Esophagus muscularis mucosa (tissue), 4 donors: ENCODE data around the gene PTPN6. TPM values are rescaled to one million over a fixed set of nuclear protein-coding genes. Genes with fewer than 3 reads are reported as not detected.

Experiments
- DNase-seq: peaks from one replicate; pipeline ENCODE4 v3.0.0-alpha.2; 2017; ENCODE audit errors: extremely low spot score
- H3K27ac ChIP-seq, 4 donors: fragments of 200-600 bp; sonication (generic); replicated peaks in 1 of 4; 1 replicate in 3 of 4; 2 replicates in 1 of 4; pipeline ENCODE4 v1.5.1; 2016 to 2019; ENCODE audit warnings: mild to moderate bottlenecking in 1 of 4
- H3K27me3 ChIP-seq, 4 donors: fragments of 200-600 bp; sonication (generic); one replicate each; pipeline versions ENCODE4 v1.5.1 to v1.6.0; 2016 to 2019
- H3K36me3 ChIP-seq, 4 donors: fragments of 200-600 bp; sonication (generic); one replicate each; pipeline ENCODE4 v1.5.1; 2016 to 2019
- H3K4me1 ChIP-seq, 4 donors: fragments of 200-600 bp; sonication (generic); one replicate each; pipeline ENCODE4 v1.5.1; 2016 to 2019
- H3K4me3 ChIP-seq, 4 donors: fragments of 200-600 bp; sonication (generic); 1 replicate in 2 of 4; 2 replicates in 2 of 4; pipeline ENCODE4 v1.5.1; 2016 to 2019; ENCODE audit warnings: mild to moderate bottlenecking in 4 of 4, moderate library complexity in 1 of 4
- H3K9me3 ChIP-seq, 4 donors: fragments of 200-600 bp; sonication (generic); 1 replicate in 3 of 4; 2 replicates in 1 of 4; pipeline ENCODE4 v1.5.1; 2016 to 2019
- EP300 ChIP-seq: sonication (generic); formaldehyde crosslinking; IDR thresholded peaks from one replicate; pipeline ENCODE4 v1.6.1; 2017; ENCODE audit warnings: antibody characterized with exemption
- POLR2A ChIP-seq: fragments of 450-650 bp; IDR thresholded peaks from one replicate; pipeline ENCODE4 v1.6.1; 2017; ENCODE audit warnings: antibody characterized with exemption, moderate library complexity, mild to moderate bottlenecking, low read depth
- POLR2AphosphoS5 ChIP-seq, 2 donors: sonication (generic); formaldehyde crosslinking; IDR thresholded peaks; one replicate each; pipeline ENCODE4 v1.6.1; 2017; ENCODE audit warnings: antibody characterized with exemption in 2 of 2
- WGBS: methylation state at CpG from one replicate; pipeline ENCODE4 v1.1.5; 2018; 5-methylcytosine and 5-hydroxymethylcytosine counted together
- intact Hi-C: fragments of 100-400 bp; cut with DNase I; formaldehyde crosslinking; loops from one replicate; pipeline ENCODE4 v1.15.1; 2023
- total RNA-seq, 4 donors: library from RNA; depleted of rRNA; stranded (reverse); fragments of >200 nt; gene quantifications; one replicate each; pipeline versions ENCODE4 v1.1.0 to v1.2.1, GENCODE V29; 2016
- TF ChIP-seq, protein P1 (sequence below), 3 experiments: fragments of 200-600 bp in 2 of 3; fragments of 450-650 bp in 1 of 3; sonication (generic) in 2 of 3; IDR thresholded peaks; one replicate each; pipeline ENCODE4 v1.5.1; 2017 to 2019; ENCODE audit warnings: antibody characterized with exemption in 3 of 3, mild to moderate bottlenecking in 2 of 3, moderate library complexity in 1 of 3

Gene PTPN6
- total RNA-seq, 4 donors from 2014 or later: 9.1 to 16.9 (median 13.3) TPM

DNA sequence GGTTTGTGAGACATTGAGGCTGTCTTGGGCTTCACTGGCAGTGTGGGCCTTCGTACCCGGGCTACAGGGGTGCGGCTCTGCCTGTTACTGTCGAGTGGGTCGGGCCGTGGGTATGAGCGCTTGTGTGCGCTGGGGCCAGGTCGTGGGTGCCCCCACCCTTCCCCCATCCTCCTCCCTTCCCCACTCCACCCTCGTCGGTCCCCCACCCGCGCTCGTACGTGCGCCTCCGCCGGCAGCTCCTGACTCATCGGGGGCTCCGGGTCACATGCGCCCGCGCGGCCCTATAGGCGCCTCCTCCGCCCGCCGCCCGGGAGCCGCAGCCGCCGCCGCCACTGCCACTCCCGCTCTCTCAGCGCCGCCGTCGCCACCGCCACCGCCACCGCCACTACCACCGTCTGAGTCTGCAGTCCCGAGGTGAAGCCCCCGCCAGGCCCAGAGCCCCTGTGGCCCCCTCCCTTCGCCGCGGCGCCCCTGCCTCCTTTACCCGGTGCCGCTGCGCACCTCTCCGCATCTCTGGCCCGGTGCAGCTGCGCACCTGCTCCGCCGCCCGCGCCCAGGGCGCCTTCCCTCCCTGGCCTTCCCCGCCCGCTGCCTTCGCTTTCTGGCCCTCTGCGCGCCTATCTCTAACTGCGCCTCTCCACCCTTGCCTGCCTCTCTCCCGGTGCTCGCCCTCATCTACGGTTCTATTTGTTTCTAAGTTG lies 36.8 kb upstream of the PTPN6 start, which contains the start of gene ENO2:
Gene ENO2 (plus strand): TSS at position 335 of the 701 bp plus-strand sequence. CDS start 1,253 bp downstream, outside the sequence.
- intact Hi-C loops: no loop called here
- 2% methylated on average over 20 of the region's 68 CpGs for WGBS
- no peak for DNase-seq

DNA sequence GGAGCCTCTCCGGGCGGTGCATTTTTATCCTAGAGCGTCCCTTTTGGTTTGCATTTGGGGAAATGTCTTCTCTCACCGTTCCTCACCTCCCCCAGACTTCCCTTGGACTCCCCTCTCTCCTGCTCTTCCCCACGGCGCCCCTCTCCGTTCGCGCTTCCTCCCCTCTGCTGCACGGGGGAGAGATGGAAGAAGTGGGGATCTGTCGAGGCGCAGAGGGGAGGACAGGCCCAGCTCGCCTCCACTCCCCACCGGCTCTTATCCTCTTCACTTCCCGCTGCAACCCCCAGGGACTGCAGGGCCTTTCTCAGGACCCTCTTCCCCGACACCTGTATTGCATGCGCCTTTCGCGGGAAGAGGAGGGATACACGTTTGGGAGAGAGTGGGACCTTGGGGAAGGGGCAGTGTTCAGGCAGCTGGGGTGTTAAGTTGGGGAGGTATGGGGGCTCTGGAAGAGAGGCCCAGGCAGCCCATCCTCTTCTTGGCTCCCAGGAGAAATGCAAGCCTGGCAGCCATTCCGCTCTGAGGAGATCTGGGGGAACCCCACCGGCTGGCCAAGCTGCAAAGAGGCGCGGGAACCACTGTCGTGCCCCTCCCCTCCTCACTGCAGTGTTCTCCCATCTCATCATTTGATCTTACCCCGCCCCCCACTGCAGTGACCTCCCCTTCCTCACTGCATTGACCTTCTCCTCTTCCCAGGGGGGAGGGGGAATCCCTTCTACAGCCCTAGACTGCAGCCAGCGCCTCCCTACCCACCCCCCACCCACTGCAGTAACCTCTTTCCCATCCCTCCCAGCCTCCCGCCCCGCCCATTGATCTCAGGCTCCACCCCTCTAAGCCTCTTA lies 36.0 kb upstream of the PTPN6 start:
- 15% methylated on average over 29 of the region's 29 CpGs for WGBS
- DNase-seq: no peak
- no peaks in the 10 kb centered on the region for H3K9me3 ChIP-seq
- peaks cover 0 to 41% (median 19%) of the 10 kb centered on the region in 4 donors for H3K36me3 ChIP-seq
- peak overlapping the region; percentile 87 to 90 (median 88) for H3K27ac ChIP-seq
- no peak for TF ChIP-seq EP300
- no peak for TF ChIP-seq POLR2AphosphoS5 (IDR thresholded peaks at IDR 0.05)
- no peak for TF ChIP-seq POLR2A
- TF ChIP-seq, protein P1, sequence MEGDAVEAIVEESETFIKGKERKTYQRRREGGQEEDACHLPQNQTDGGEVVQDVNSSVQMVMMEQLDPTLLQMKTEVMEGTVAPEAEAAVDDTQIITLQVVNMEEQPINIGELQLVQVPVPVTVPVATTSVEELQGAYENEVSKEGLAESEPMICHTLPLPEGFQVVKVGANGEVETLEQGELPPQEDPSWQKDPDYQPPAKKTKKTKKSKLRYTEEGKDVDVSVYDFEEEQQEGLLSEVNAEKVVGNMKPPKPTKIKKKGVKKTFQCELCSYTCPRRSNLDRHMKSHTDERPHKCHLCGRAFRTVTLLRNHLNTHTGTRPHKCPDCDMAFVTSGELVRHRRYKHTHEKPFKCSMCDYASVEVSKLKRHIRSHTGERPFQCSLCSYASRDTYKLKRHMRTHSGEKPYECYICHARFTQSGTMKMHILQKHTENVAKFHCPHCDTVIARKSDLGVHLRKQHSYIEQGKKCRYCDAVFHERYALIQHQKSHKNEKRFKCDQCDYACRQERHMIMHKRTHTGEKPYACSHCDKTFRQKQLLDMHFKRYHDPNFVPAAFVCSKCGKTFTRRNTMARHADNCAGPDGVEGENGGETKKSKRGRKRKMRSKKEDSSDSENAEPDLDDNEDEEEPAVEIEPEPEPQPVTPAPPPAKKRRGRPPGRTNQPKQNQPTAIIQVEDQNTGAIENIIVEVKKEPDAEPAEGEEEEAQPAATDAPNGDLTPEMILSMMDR (IDR thresholded peaks at IDR 0.05): no peak
- H3K4me1 ChIP-seq: peaks cover 9 to 29% (median 24%) of the 10 kb centered on the region in 4 donors
- H3K4me3 ChIP-seq: peak overlapping the region; percentile 72 to 89 (median 82)
- no peaks in the 10 kb centered on the region for H3K27me3 ChIP-seq
- intact Hi-C loops: no loop called here

More for the DNA sequence above, 36.8 kb upstream of the PTPN6 start, which contains the start of gene ENO2:
- Histone ChIP-seq H3K9me3 (no peaks in the 10 kb centered on the region), H3K4me3 (peak within 1 kb of the TSS; percentile 72 to 89 (median 82)), H3K4me1 (peaks cover 9 to 29% (median 24%) of the 10 kb centered on the region in 4 donors), H3K27ac (peak within 1 kb of the TSS; percentile 87 to 90 (median 88)), H3K27me3 (no peaks in the 10 kb centered on the region), H3K36me3 (peaks cover 0 to 33% (median 18%) of the 10 kb centered on the region in 4 donors)
- TF ChIP-seq POLR2AphosphoS5 (IDR thresholded peaks at IDR 0.05) (peak; percentile 71 to 75), POLR2A (no peak)
- TF ChIP-seq, protein P1 (IDR thresholded peaks at IDR 0.05): peak in 1 of 3 experiments; percentile 8

DNA sequence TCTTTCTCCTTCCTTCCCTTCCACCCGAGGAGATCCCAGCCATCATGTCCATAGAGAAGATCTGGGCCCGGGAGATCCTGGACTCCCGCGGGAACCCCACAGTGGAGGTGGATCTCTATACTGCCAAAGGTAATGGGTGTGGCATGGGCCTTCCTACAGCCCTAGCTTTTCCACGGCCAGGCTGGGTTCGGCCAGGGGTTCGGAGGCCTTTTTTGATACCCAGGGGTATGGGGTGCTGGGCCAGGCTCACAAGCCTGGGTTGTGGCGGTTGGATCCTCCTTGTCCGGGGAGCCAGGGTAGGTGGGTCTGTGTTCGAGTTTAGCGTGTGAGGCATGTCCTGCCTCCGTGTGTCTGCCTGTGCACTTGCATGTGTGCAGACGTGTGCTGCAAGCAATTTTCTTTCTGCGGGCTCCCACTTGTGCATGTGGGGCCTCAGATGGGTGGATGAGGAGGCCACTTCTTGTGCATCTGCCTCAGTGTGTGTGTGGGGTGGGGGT lies 35.3 kb upstream of the PTPN6 start:
- no peak for DNase-seq
- H3K9me3 ChIP-seq: no peaks in the 10 kb centered on the region
- peaks cover 0 to 47% (median 19%) of the 10 kb centered on the region in 4 donors for H3K36me3 ChIP-seq
- peaks cover 9 to 29% (median 24%) of the 10 kb centered on the region in 4 donors for H3K4me1 ChIP-seq
- peak overlapping the region; percentile 19 to 90 (median 88) for H3K27ac ChIP-seq
- no peak for TF ChIP-seq POLR2AphosphoS5 (IDR thresholded peaks at IDR 0.05)
- no peak for TF ChIP-seq POLR2A
- 83% methylated on average over 13 of the region's 14 CpGs for WGBS
- H3K4me3 ChIP-seq: peak overlapping the region in 2 of 4 donors; percentile 80 to 83
- intact Hi-C loops: no loop called here
- H3K27me3 ChIP-seq: no peaks in the 10 kb centered on the region

DNA sequence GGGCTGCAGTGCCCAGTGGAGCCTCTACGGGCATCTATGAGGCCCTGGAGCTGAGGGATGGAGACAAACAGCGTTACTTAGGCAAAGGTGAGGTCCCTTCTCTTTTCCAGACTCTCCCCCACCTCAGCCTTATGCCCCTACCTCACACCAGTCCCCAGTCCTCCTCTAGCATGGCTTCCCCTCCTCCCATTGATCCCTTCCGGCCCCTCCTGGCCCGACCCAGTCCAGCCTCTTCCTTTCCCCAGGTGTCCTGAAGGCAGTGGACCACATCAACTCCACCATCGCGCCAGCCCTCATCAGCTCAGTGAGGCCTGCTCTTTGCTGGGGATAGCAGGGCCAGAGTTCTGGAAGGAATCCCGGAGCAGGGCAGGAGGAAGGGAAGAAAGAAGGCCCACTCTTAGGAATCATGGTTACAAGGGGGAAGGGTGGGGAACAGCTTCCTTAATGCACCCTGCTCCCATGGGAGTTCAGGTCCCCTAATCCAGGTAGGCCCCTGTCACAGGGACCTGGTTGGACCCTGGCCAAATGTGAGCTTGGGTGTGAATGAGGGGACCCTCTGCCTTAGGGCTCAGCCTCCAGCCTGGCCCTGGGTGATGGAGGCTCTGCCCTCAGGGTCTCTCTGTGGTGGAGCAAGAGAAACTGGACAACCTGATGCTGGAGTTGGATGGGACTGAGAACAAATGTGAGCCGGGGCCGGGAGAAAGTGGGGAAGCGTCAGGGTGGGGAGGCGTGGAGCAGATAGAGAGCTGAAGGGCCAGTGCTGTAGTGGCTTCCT lies 34.5 kb upstream of the PTPN6 start:
- no peaks in the 10 kb centered on the region for H3K27me3 ChIP-seq
- H3K4me3 ChIP-seq: no peak overlapping the region
- intact Hi-C loops: no loop called here
- TF ChIP-seq EP300 (no peak), POLR2A (no peak), POLR2AphosphoS5 (IDR thresholded peaks at IDR 0.05) (no peak)
- TF ChIP-seq, protein P1 (IDR thresholded peaks at IDR 0.05): no peak
- H3K9me3 ChIP-seq: no peaks in the 10 kb centered on the region
- peaks cover 9 to 29% (median 24%) of the 10 kb centered on the region in 4 donors for H3K4me1 ChIP-seq
- H3K36me3 ChIP-seq: peaks cover 0 to 55% (median 22%) of the 10 kb centered on the region in 4 donors
- 94% methylated on average over 11 of the region's 11 CpGs for WGBS
- H3K27ac ChIP-seq: peak overlapping the region in 3 of 4 donors; percentile 9 to 87 (median 19)
- no peak for DNase-seq
